GM12873 (cell line): ENCODE results near the gene PTPRS.

Experiments
- CTCF ChIP-seq: IDR thresholded peaks from 2 replicates; pipeline ENCODE4 v1.5.1; 2012; ENCODE audit warnings: low read depth, mild to moderate bottlenecking, moderate library complexity, low read length, control low read depth; ENCODE audit not compliant: insufficient read depth; ENCODE audit errors: missing control alignments

PTPRS gene

GRCh38 chr19:5369962-5370367 lies 29.4 kb upstream of the PTPRS start:
- TF ChIP-seq CTCF: peak; percentile 89

GRCh38 chr19:5369304-5369703 lies 28.7 kb upstream of the PTPRS start:
- TF ChIP-seq CTCF: no peak

GRCh38 chr19:5367530-5368133 lies 27.0 kb upstream of the PTPRS start:
- no peak for TF ChIP-seq CTCF

GRCh38 chr19:5365905-5366304 lies 25.3 kb upstream of the PTPRS start:
- no peak for TF ChIP-seq CTCF

GRCh38 chr19:5364674-5365073 lies 24.1 kb upstream of the PTPRS start:
- TF ChIP-seq CTCF: no peak

GRCh38 chr19:5361407-5361806 lies 20.8 kb upstream of the PTPRS start:
- TF ChIP-seq CTCF: no peak

GRCh38 chr19:5360003-5360780 lies 19.6 kb upstream of the PTPRS start:
- no peak for TF ChIP-seq CTCF
